HL-60/S4 treated with retinoic acid at 250 ng/mL for 4 days and 3 days (cell line): ENCODE measurements around the gene LRBA.

ENCODE experiments used
- in situ Hi-C: fragments of 300-500 bp; cut with MboI; formaldehyde crosslinking; loops from 2 replicates; pipeline ENCODE4 v1.7.0; 2022; ENCODE audit warnings: low sequenced_read_pairs

Gene LRBA

DNA sequence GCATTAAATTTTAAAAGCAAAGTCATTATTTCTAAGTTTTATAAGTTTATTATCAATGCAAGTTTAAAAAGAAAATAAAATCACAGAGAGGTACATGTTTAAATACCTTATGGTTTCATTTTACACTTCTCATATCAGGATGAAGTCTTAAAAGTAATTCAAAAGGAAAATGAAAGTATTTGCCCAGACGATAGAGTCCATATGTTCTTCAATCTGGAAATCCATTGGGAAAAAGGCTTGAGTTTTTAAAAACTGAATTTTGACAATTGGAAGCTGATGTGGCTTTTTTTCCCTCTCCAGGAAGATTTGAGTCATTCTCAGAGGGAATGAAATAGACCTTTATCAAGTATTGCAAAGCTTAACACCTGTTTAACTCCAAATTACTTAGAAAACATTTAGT, 396.0 kb downstream of the LRBA start:
- in situ Hi-C loops, result no loop called here

DNA sequence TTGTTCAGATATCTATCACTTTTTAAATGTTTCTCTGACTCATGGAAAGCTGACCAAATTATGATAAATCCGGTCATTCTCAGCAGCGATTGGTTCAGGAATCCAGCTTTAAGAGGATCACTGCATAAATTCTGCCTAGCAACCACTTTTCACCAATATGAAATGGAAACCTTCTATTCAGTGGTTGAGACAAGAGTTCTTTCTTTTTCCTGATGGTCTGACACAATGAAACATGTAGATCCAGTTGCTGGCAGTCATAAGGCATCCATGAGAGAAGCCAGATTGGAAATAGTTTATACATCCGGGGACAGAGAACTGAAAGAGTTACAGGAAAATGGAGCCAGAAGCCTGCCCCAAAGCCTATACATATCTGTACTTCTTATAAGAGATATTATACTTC, 406.0 kb downstream of the LRBA start:
- in situ Hi-C loops, result no loop called here

- in situ Hi-C loops, result no loop called here
Observed at GRCh38 chr4:150600812-150601445, 414.2 kb downstream of the LRBA start.

- in situ Hi-C loops, result no loop called here
Observed at GRCh38 chr4:150599547-150599946, 415.5 kb downstream of the LRBA start.

DNA sequence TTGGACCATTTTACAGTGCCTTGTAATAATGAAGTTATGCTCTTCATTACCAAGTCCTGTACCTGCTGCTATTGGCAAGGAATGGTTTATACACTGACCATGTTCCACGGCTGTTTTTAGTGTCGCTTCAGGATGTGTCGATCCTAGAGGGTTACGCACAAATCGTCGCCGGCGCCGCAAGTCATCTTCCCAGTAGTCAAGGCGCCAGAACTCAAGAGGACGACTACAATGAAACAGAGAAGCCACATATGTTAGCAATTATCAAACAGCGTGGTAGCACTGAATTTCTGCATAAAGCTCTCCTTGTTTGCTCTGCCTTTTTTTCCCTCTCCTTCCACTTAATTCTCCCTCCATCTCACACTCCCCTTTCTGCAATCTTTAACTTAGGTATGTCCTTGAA, 416.2 kb downstream of the LRBA start:
- in situ Hi-C loops, result no loop called here

DNA sequence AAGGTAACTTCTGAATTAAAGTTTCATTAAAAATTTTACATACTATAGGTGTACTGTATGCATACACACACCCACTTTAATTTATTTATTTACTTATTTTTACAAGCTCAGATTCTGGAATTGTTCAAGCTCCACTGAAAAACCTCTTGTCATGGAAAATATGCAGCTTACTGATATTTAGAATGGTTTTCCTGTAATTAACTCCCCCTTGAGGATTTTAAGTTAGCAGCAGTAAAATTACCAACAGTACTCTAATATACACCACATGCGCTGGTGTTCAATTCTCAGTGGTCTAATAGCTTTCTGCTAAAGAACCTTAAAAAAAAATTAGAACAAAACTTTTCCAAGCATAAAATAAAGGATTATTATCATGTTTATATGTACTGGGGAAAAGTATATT, 421.1 kb downstream of the LRBA start:
- in situ Hi-C loops, result no loop called here

GRCh38 chr4:150591904-150592303, 423.2 kb downstream of the LRBA start:
- in situ Hi-C loops, result no loop called here

- in situ Hi-C loops, result no loop called here
Observed at GRCh38 chr4:150591406-150591805, 423.7 kb downstream of the LRBA start.

- in situ Hi-C loops, result no loop called here
Observed at GRCh38 chr4:150590631-150591030, 424.5 kb downstream of the LRBA start.

DNA sequence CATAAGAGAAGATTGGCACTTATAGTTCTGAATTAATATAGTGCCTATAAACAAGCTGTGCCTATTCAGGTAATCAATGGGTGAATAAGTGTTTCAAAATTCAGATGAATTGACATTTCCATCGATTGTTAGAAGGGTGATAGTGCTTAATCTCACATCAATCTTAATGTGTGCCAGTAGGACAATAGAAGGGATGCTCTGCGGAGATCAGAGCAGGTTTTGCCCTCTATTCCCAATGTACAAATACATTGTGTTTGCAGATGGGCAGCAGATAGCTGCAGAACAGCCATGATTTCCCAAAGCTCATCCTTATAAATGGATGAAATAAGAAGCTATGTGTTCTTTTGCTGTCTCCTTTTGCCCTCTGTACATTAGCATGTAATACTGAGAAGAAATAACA, 425.9 kb downstream of the LRBA start:
- in situ Hi-C loops, result no loop called here

DNA sequence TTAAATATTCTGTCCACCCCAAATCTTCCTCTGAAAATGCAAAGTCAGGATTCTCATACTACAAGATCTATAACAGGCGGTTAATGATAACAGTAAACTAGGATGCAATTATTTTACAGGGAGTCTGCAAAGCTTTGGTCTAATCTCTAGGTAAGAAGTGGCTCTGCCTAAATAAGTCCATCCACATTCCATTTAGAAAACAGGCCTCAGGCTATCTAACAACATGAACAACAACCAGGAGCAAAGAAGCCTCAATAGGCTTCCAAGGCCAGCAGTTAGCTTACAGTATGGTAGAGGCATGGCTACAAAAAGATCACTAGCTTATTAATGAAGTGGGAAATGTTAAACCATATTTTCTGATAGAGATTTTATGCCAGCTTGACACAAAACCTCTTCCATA, 426.8 kb downstream of the LRBA start:
- in situ Hi-C loops, result no loop called here

DNA sequence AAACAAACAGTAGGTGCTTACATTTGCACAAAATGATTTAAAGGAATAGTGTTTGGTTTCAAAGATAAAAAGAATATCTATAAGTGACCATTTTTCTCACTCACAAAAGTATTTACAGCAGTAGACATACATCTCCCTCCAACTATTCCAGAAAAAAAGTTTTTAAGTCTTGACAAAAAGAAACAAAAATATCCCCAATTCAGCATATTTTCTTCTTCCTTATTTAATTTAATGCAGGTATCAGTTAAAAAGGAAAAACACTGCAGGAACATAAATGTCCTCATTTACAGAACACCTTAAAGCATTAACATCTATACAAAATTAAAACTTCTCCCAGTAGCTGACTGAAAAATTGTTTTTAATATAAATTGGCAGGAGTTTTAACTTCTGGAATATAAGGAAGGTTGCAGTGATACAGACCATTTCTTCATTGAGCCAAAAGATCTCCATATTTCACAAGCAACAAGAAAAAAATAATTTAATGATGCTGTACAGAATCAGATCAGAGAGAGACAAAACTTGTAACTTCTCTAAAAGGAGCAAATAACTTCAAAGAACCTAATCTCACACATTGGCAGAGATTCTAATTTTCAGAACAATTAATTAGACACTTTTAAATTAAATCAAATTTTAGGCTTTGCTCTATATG, 428.8 kb downstream of the LRBA start:
- in situ Hi-C loops, result no loop called here

DNA sequence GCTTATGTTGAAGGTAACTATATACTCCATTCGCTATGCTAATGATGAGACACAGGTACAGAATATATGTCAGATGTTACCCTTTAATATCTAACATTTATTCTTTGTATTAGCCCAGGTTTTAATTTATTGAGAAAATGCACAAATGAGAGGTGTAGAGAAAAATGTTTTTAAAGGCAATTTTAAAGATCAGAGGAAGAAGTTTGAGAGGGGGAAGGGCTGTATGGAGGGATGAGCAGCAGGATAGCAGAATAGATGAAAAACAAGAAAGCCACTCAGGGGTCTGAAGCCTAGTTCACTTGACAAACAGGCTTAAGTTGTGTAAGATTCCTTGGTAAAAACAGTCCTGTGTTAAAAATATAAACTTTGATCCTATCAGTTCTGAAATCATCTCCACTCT, 429.5 kb downstream of the LRBA start:
- in situ Hi-C loops, result no loop called here

DNA sequence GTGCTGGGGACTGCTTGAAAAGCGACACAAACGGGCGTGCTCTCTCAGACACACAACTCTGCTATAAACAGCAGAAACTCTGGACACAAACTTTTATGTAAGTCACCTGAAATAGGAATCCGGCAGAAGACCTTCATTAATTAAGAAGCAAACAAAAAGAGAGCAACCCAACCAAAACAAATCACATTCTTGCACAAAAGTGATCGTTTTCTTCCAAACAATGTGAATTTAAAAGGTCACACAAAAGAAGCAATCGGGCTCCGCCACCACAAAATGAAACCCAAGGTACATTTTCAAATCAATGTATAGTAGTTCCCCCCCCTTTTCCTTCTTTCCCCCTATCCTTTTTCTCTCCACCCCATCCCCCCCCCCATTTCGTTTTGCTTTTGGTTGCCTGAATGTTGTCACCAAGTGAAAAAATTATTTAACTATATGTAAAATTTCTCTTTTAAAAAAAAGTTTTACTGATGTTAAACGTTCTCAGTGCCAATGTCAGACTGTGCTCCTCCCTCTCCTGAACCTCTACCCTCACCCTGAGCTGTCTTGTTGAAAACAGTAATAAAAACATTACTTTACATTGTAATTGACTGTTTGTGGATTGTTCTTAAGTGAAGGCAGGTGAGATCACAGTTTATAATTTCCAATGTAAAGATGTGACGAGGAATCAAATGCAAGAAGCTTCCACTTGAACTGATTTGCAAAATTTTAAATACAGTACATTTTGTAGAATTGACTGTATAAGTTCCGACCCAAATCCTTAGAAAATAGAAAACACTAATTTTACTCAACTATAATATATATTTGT, 430.8 kb downstream of the LRBA start:
- in situ Hi-C loops, result no loop called here

DNA sequence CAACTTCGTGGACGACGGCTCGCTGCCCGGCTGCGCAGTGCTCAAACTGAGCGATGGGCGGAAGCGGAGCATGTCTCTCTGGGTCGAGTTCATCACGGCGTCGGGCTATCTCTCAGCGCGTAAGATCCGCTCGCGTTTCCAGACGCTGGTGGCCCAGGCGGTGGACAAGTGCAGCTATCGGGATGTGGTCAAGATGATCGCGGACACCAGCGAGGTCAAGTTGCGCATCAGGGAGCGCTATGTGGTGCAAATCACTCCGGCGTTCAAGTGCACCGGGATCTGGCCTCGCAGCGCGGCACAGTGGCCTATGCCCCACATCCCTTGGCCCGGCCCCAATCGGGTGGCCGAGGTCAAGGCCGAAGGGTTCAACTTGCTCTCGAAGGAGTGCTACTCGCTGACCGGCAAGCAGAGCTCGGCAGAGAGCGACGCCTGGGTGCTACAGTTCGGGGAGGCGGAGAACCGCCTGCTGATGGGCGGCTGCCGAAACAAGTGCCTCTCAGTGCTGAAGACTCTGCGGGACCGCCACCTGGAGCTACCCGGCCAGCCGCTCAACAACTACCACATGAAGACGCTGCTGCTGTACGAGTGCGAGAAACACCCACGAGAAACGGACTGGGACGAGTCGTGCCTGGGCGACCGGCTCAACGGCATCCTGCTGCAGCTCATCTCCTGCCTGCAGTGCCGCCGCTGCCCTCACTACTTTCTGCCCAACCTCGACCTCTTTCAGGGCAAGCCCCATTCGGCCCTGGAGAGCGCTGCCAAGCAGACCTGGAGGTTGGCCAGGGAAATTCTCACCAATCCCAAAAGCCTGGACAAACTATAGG, 431.6 kb downstream of the LRBA start:
- in situ Hi-C loops, result no loop called here

DNA sequence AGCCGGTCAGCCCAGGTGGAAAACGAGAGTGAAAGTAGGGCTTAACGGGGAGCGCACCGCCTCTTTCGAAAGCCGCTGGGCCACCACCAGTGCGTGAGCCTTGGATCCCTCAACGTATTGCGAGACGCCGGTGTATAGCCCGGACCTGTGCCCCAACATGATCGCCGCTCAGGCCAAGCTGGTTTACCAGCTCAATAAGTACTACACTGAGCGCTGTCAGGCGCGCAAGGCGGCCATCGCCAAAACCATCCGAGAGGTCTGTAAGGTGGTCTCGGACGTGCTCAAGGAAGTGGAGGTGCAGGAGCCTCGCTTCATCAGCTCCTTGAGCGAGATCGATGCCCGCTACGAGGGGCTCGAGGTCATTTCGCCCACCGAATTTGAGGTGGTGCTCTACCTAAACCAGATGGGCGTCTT, 432.2 kb downstream of the LRBA start:
- in situ Hi-C loops, result no loop called here

- in situ Hi-C loops, result no loop called here
Observed at GRCh38 chr4:150582146-150582872, 432.8 kb downstream of the LRBA start, which contains the start of gene MAB21L2. TSS of gene MAB21L2 (plus strand) at chr4:150582151. CDS start at chr4:150583030, 879 bp downstream.

DNA sequence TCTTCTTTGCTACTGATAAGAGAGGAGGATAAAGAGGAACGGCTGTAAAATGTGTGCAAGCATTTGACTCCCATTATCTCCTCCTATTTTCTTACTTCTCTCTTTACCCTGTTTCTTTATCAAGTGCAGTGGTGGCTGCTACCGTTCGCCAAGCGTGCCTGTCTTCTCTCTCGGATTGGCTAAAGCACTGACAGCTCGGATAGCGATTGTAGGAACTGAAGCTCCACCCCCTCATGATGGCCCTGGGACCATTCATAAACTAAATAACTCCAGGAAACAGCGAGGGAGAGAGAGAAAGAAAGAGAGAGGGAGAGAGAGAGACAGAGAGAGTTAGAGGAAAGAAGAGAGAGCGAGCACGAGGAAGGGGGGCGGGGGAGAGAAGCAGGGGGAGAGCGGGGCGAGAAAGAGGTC, 433.4 kb downstream of the LRBA start:
- in situ Hi-C loops, result no loop called here

DNA sequence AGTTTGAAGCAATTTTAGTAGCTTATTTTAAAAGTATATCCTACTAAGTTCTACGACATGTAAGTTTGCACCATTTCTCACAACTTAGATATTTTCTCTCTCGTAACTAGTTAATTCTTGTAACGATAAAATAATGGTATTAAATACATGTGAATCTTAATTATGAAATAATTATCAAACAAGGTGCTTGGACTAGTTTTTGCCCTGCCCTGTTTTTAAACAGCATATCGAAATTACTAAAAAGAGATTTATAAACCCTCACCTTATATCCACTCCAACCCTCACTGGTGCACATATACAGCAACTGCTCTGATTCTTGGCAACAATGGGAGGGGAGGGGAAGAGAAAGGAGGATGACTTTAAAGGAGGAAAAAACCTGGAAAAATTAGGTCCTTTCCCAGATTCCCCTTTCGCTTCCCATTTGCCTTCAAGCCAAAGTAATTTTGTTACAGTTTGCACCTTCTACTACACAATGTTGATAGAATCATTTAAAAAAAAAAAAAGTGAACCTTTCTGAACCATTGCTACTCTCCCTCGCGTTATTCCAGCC, 434.0 kb downstream of the LRBA start:
- in situ Hi-C loops, result no loop called here

DNA sequence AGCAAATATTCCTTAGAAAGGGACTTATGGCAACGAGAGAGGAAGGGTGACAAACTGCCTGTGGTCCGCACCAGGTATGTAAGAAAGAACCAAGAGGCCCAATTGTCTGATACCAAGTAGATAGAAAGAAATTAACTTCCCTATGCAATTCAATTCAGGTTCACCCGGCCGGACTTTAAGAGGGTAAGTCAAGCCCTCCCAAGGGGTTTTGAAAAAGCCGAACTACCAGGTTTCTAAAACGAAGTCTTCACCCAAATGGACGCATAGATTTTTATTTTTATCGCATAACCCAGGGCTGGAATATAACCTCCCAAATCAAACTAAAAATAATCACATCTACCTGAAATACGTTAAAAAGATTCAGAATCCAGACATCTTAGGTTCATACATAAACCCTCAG, 434.8 kb downstream of the LRBA start:
- in situ Hi-C loops, result no loop called here
